ENCODE results near the gene SRSF4.

DNA sequence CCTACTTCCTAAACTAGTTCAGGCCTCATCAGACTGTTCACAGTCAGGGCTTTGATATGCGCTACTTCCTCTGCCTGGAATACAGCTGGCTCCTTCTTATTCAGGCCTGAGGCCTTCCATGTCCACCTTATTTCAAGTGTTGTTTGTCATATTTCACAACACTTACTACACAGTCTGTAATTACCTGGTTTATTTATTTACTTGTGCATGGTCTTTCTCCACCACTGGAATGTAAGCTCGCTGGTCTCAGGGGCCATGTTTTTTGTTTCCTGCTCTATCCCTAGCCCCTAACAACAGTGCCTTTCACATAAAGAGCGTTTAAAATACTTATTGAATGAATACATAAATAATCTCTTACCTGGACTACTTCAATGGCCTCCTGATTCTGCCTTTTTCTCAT, 4.6 kb upstream of the SRSF4 start:
- TF ChIP-seq, protein P1, sequence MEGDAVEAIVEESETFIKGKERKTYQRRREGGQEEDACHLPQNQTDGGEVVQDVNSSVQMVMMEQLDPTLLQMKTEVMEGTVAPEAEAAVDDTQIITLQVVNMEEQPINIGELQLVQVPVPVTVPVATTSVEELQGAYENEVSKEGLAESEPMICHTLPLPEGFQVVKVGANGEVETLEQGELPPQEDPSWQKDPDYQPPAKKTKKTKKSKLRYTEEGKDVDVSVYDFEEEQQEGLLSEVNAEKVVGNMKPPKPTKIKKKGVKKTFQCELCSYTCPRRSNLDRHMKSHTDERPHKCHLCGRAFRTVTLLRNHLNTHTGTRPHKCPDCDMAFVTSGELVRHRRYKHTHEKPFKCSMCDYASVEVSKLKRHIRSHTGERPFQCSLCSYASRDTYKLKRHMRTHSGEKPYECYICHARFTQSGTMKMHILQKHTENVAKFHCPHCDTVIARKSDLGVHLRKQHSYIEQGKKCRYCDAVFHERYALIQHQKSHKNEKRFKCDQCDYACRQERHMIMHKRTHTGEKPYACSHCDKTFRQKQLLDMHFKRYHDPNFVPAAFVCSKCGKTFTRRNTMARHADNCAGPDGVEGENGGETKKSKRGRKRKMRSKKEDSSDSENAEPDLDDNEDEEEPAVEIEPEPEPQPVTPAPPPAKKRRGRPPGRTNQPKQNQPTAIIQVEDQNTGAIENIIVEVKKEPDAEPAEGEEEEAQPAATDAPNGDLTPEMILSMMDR (IDR thresholded peaks at IDR 0.05; ENCODE audit: borderline replicate concordance, extremely low read depth, low read length, poor library complexity, severe bottlenecking): no peak
- TF ChIP-seq EZH2 (IDR thresholded peaks at IDR 0.05; ENCODE audit: borderline replicate concordance, low read depth, low read length, severe bottlenecking): no peak

Measured in DND-41 (cell line).